Osteoblast (primary cell): ENCODE results near the gene NR3C1. TPM values are rescaled to one million over a fixed set of nuclear protein-coding genes. Genes with fewer than 3 reads are reported as not detected.

Experiments used
- DNase-seq: peaks from one replicate; pipeline ENCODE4 v3.0.0; 2011; ENCODE audit warnings: low spot score, mixed read lengths; ENCODE audit not compliant: insufficient read length; ENCODE audit errors: missing footprints
- H2AFZ ChIP-seq: 2 replicates; pipeline ENCODE4 v1.6.0; 2011; ENCODE audit warnings: mild to moderate bottlenecking, low read length
- H3K27ac ChIP-seq: 2 replicates; pipeline ENCODE4 v1.5.1; 2011; ENCODE audit warnings: mild to moderate bottlenecking, low read depth, low read length, moderate library complexity
- H3K27me3 ChIP-seq: 2 replicates; pipeline ENCODE4 v1.6.0; 2012; ENCODE audit warnings: mild to moderate bottlenecking, control low read depth, inconsistent platforms, low read length, moderate library complexity; ENCODE audit not compliant: insufficient read depth
- H3K36me3 ChIP-seq: 2 replicates; pipeline ENCODE4 v1.5.1; 2011; ENCODE audit warnings: mild to moderate bottlenecking, low read length, control low read depth, moderate library complexity; ENCODE audit not compliant: insufficient read depth
- H3K4me1 ChIP-seq: 2 replicates; pipeline ENCODE4 v1.5.1; 2011; ENCODE audit warnings: mild to moderate bottlenecking, low read length, control low read depth, moderate library complexity; ENCODE audit not compliant: insufficient read depth
- H3K4me2 ChIP-seq: 2 replicates; pipeline ENCODE4 v1.6.0; 2011; ENCODE audit warnings: mild to moderate bottlenecking, low read length; ENCODE audit not compliant: insufficient read depth
- H3K4me3 ChIP-seq: fragments of 200-600 bp; sonication (generic); 3 replicates; pipeline ENCODE4 v1.5.1; 2012; ENCODE audit warnings: mild to moderate bottlenecking, low read length, inconsistent platforms; ENCODE audit not compliant: insufficient read depth
- H3K79me2 ChIP-seq: 2 replicates; pipeline ENCODE4 v1.6.0; 2012; ENCODE audit warnings: mild to moderate bottlenecking, low read length, control low read depth, inconsistent platforms; ENCODE audit not compliant: insufficient read depth
- H3K9me3 ChIP-seq: 2 replicates; pipeline ENCODE4 v1.5.1; 2011; ENCODE audit warnings: low read depth, low read length, control low read depth
- H4K20me1 ChIP-seq: 2 replicates; pipeline ENCODE4 v1.6.0; 2012; ENCODE audit warnings: mild to moderate bottlenecking, low read length, control low read depth; ENCODE audit not compliant: insufficient read depth
- CTCF ChIP-seq: IDR thresholded peaks from 2 replicates; pipeline ENCODE4 v1.5.1; 2011; ENCODE audit warnings: mild to moderate bottlenecking, low read depth, low read length, moderate library complexity; ENCODE audit errors: extremely low read depth
- total RNA-seq: library from RNA; depleted of rRNA; stranded (reverse); fragments of >200 nt; gene quantifications from 2 replicates; pipeline ENCODE4 v1.2.3, GENCODE V29; 2012

Gene NR3C1
- total RNA-seq, 1 donor: 119 TPM

GRCh38 chr5:143350341-143350740 is 53.1 kb downstream of the NR3C1 start:
- peaks cover 56% of the 10 kb centered on the region for H3K4me1 ChIP-seq
- H3K27ac ChIP-seq: peak overlapping the region; percentile 64
- TF ChIP-seq CTCF: no peak
- H3K79me2 ChIP-seq: peaks cover 99% of the 10 kb centered on the region
- peaks cover 37% of the 10 kb centered on the region for H4K20me1 ChIP-seq
- no peaks in the 10 kb centered on the region for H3K9me3 ChIP-seq
- peak overlapping the region; percentile 2 for H3K4me2 ChIP-seq
- no peaks in the 10 kb centered on the region for H3K36me3 ChIP-seq
- H3K4me3 ChIP-seq: no peak overlapping the region
- no peaks in the 10 kb centered on the region for H3K27me3 ChIP-seq
- DNase-seq: no peak
- H2AFZ ChIP-seq: no peak overlapping the region

- Histone ChIP-seq H3K36me3 (no peaks in the 10 kb centered on the region), H3K9me3 (no peaks in the 10 kb centered on the region), H3K27me3 (no peaks in the 10 kb centered on the region), H3K4me1 (peaks cover 52% of the 10 kb centered on the region), H4K20me1 (peaks cover 34% of the 10 kb centered on the region), H2AFZ (no peak overlapping the region), H3K79me2 (peaks cover 99% of the 10 kb centered on the region), H3K27ac (no peak overlapping the region), H3K4me2 (no peak overlapping the region), H3K4me3 (no peak overlapping the region)
- DNase-seq: no peak
- no peak for TF ChIP-seq CTCF
Observed at GRCh38 chr5:143349177-143349576, 54.3 kb downstream of the NR3C1 start.

GRCh38 chr5:143347698-143348344 is 55.7 kb downstream of the NR3C1 start:
- no peak for TF ChIP-seq CTCF
- H3K79me2 ChIP-seq: peaks cover 98% of the 10 kb centered on the region
- no peak overlapping the region for H2AFZ ChIP-seq
- H3K27ac ChIP-seq: peak overlapping the region; percentile 21
- H3K9me3 ChIP-seq: no peaks in the 10 kb centered on the region
- H3K4me1 ChIP-seq: peaks cover 39% of the 10 kb centered on the region
- no peaks in the 10 kb centered on the region for H3K27me3 ChIP-seq
- H3K36me3 ChIP-seq: no peaks in the 10 kb centered on the region
- DNase-seq: no peak
- H4K20me1 ChIP-seq: peaks cover 30% of the 10 kb centered on the region
- H3K4me2 ChIP-seq: no peak overlapping the region
- no peak overlapping the region for H3K4me3 ChIP-seq

GRCh38 chr5:143347046-143347445 is 56.4 kb downstream of the NR3C1 start:
- peaks cover 98% of the 10 kb centered on the region for H3K79me2 ChIP-seq

More at GRCh38 chr5:143347046-143347445, 56.4 kb downstream of the NR3C1 start:
- no peak for DNase-seq
- peak overlapping the region; percentile 21 for H3K27ac ChIP-seq
- H3K4me1 ChIP-seq: peaks cover 43% of the 10 kb centered on the region
- H2AFZ ChIP-seq: no peak overlapping the region
- no peak overlapping the region for H3K4me2 ChIP-seq
- no peaks in the 10 kb centered on the region for H3K9me3 ChIP-seq
- TF ChIP-seq CTCF: no peak
- H3K27me3 ChIP-seq: no peaks in the 10 kb centered on the region
- H3K4me3 ChIP-seq: no peak overlapping the region
- peaks cover 38% of the 10 kb centered on the region for H4K20me1 ChIP-seq
- no peaks in the 10 kb centered on the region for H3K36me3 ChIP-seq
